OCI-LY7 (cell line): ENCODE results near the gene MYCN. TPM values are rescaled to one million over a fixed set of nuclear protein-coding genes. Genes with fewer than 3 reads are reported as not detected.

ENCODE experiments used
- BruUV-seq: library from RNA; stranded (reverse); fragments of 400-500 nt; replicated peaks from 2 replicates; lab custom pipeline; 2021; lab: Mats Ljungman, UMichigan
- CTCF ChIA-PET: fragments of 300-600 bp; sonication (Branson Sonifier 250); formaldehyde crosslinking; loops from one replicate; lab custom pipeline; 2022; ENCODE audit warnings: antibody characterized with exemption; ENCODE audit not compliant: unreplicated experiment; lab: Charles Lee
- POLR2A ChIA-PET: fragments of 300-600 bp; sonication (Branson Sonifier 250); formaldehyde crosslinking; loops from one replicate; lab custom pipeline; 2022; ENCODE audit warnings: antibody characterized with exemption; lab: Charles Lee
- DNase-seq: peaks from one replicate; pipeline ENCODE4 v3.0.0-alpha.2; 2015; ENCODE audit warnings: low spot score
- H2AFZ ChIP-seq: fragments of 200-600 bp; sonication (generic), shearing (Covaris generic); 2 replicates; pipeline ENCODE4 v1.6.1; 2014; ENCODE audit warnings: mild to moderate bottlenecking, antibody characterized with exemption, low read length, moderate library complexity
- H3K27ac ChIP-seq: fragments of 200-600 bp; sonication (generic); 2 replicates; pipeline ENCODE4 v1.5.1; 2014; ENCODE audit warnings: mixed run types, low read depth, mild to moderate bottlenecking, moderate library complexity, low read length, inconsistent platforms; ENCODE audit not compliant: poor library complexity, severe bottlenecking
- H3K36me3 ChIP-seq: fragments of 200-600 bp; sonication (generic); 2 replicates; pipeline ENCODE4 v1.6.1; 2014; ENCODE audit warnings: mild to moderate bottlenecking, antibody characterized with exemption, low read length, moderate library complexity, mixed read lengths; ENCODE audit not compliant: insufficient read depth
- H3K4me1 ChIP-seq: fragments of 200-600 bp; sonication (generic); 2 replicates; pipeline ENCODE4 v1.5.1; 2014; ENCODE audit warnings: mild to moderate bottlenecking, low read length; ENCODE audit not compliant: insufficient read depth, poor library complexity, severe bottlenecking
- H3K4me2 ChIP-seq: fragments of 200-600 bp; sonication (generic); 2 replicates; pipeline ENCODE4 v1.6.1; 2014; ENCODE audit warnings: mild to moderate bottlenecking, low read length
- H3K4me3 ChIP-seq: fragments of 200-600 bp; sonication (generic); 2 replicates; pipeline ENCODE4 v1.5.1; 2014; ENCODE audit warnings: mild to moderate bottlenecking, low read depth, low read length; ENCODE audit not compliant: poor library complexity, severe bottlenecking
- H3K79me2 ChIP-seq: fragments of 200-600 bp; sonication (generic); 2 replicates; pipeline ENCODE4 v1.6.1; 2016; ENCODE audit warnings: low read depth, mild to moderate bottlenecking, low read length, moderate library complexity, mixed read lengths; ENCODE audit not compliant: insufficient read depth
- H3K9me2 ChIP-seq: fragments of 200-600 bp; sonication (generic); 2 replicates; pipeline ENCODE4 v1.6.1; 2016; ENCODE audit warnings: mild to moderate bottlenecking, low read length, mixed read lengths; ENCODE audit not compliant: insufficient read depth
- H3K9me3 ChIP-seq: fragments of 200-600 bp; sonication (generic); 2 replicates; pipeline ENCODE4 v1.6.1; 2014; ENCODE audit warnings: mild to moderate bottlenecking, mixed run types, low read length, mixed read lengths
- H4K20me1 ChIP-seq: fragments of 200-600 bp; sonication (generic); 2 replicates; pipeline ENCODE4 v1.6.1; 2014; ENCODE audit warnings: mild to moderate bottlenecking, antibody characterized with exemption, low read length, moderate library complexity, mixed read lengths; ENCODE audit not compliant: insufficient read depth
- CTCF ChIP-seq: fragments of 200-600 bp; sonication (generic); conservative IDR thresholded peaks from 2 replicates; pipeline ENCODE4 v1.5.1; 2014; ENCODE audit warnings: mild to moderate bottlenecking, antibody characterized with exemption, low read length, moderate library complexity, mixed read lengths
- EZH2phosphoT487 ChIP-seq: fragments of 200-600 bp; sonication (generic); IDR thresholded peaks from 2 replicates; pipeline ENCODE4 v1.6.1; 2018; ENCODE audit warnings: low read depth, borderline replicate concordance, mild to moderate bottlenecking, mixed run types, antibody characterized with exemption, low read length, moderate library complexity, mixed read lengths
- intact Hi-C: fragments of 100-400 bp; cut with micrococcal nuclease; formaldehyde crosslinking; loops from one replicate; pipeline ENCODE4 v1.10.0; 2022; ENCODE audit not compliant: unreplicated experiment
- total RNA-seq, 2 experiments: library from RNA; depleted of rRNA in 1 of 2; stranded (reverse); fragments of >200 nt in 1 of 2; shearing (Covaris generic) in 1 of 2; gene quantifications; 2 replicates each; pipeline ENCODE4 v1.2.3, GENCODE V29; 2014 to 2022

The MYCN gene
- total RNA-seq, 2 experiments from 2014 or later: not detected

GRCh38 chr2:15942711-15943345, 2.5 kb downstream of the MYCN start:
- H3K79me2 ChIP-seq: no peaks in the 10 kb centered on the region
- intact Hi-C loops: no loop called here
- no peak for DNase-seq
- BruUV-seq: no TSS peak
- TF ChIP-seq EZH2phosphoT487 (no peak), CTCF (no peak)
- H3K9me2 ChIP-seq: no peaks in the 10 kb centered on the region
- H3K9me3 ChIP-seq: no peaks in the 10 kb centered on the region
- CTCF ChIA-PET: no interaction called here
- H3K4me1 ChIP-seq: no peaks in the 10 kb centered on the region
- H3K27ac ChIP-seq: no peak overlapping the region
- no peak overlapping the region for H3K4me3 ChIP-seq
- no peaks in the 10 kb centered on the region for H4K20me1 ChIP-seq
- H3K36me3 ChIP-seq: no peaks in the 10 kb centered on the region
- POLR2A ChIA-PET: no interaction called here
- H2AFZ ChIP-seq: no peak overlapping the region
- no peak overlapping the region for H3K4me2 ChIP-seq

DNA sequence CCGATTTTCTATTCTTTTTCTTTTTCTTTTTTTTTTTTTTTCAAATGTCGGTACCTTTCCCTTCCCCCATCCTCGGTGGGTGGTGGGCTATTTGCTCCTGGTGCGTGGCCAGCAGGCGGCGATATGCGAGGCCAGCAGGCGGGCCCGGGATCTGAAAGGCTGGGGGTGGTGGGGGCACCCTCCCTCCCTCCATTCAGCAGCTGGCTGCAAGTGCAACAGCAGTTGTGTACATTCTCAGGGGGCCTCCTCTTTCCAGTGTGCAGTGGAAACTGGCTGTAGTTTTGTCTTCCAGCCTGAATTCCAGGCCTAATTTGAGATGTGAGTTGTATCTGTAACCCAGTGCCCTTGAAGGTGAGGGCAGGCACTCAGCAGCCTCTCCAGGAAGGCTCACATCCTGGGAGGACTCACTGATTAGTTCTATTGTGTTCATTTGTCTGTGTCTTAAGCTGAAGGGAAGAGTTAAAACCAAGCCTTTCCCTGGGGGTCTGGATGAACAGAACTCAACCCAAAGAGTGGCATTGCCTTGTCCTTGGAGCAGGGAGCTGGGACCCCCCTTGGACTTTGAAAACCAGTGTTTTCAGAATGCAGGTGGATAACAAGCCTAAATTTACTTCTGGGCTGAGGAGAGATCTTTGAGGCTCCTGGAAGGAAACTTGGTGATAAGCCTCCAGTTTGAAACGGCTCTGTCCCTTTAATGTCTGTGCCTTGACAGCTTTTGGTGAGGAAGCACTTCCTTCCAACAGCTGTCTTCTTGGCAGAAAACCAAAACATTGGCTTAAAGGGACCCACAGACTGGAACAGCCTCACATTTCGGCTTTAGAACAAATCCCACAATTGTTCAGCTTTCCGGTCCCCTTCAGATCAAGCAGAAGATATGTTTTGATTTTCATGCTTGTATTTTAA, 3.3 kb downstream of the MYCN start:
- intact Hi-C loops: no loop called here
- no peak overlapping the region for H2AFZ ChIP-seq
- no peaks in the 10 kb centered on the region for H3K9me3 ChIP-seq
- ChIA-PET CTCF (no interaction called here), POLR2A (interaction anchor here (0.7 kb wide), 1 partner anchor 102 kb away, joined by 3 read pairs; no protein-coding TSS in a partner anchor)
- no peaks in the 10 kb centered on the region for H3K4me1 ChIP-seq
- no peaks in the 10 kb centered on the region for H3K36me3 ChIP-seq
- H3K79me2 ChIP-seq: no peaks in the 10 kb centered on the region
- no peak overlapping the region for H3K4me2 ChIP-seq
- no TSS peak for BruUV-seq
- no peaks in the 10 kb centered on the region for H4K20me1 ChIP-seq
- H3K4me3 ChIP-seq: no peak overlapping the region
- no peaks in the 10 kb centered on the region for H3K9me2 ChIP-seq
- H3K27ac ChIP-seq: no peak overlapping the region
- no peak for TF ChIP-seq EZH2phosphoT487
- TF ChIP-seq CTCF: peak; percentile 41
- no peak for DNase-seq
